Testis (tissue), 2 donors: ENCODE results near the gene MEGF6.

ENCODE experiments used
- POLR2A ChIP-seq: fragments of 450-650 bp; IDR thresholded peaks from one replicate; pipeline ENCODE4 v1.6.1; 2017; ENCODE audit warnings: antibody characterized with exemption, mild to moderate bottlenecking, moderate library complexity
- TF ChIP-seq, protein P1 (sequence below), 3 experiments: fragments of 450-650 bp in 2 of 3; fragments of 200-600 bp in 1 of 3; sonication (generic) in 1 of 3; IDR thresholded peaks; one replicate each; pipeline ENCODE4 v1.5.1; 2016 to 2019; ENCODE audit warnings: antibody characterized with exemption in 3 of 3, mild to moderate bottlenecking in 2 of 3, moderate library complexity in 1 of 3

DNA sequence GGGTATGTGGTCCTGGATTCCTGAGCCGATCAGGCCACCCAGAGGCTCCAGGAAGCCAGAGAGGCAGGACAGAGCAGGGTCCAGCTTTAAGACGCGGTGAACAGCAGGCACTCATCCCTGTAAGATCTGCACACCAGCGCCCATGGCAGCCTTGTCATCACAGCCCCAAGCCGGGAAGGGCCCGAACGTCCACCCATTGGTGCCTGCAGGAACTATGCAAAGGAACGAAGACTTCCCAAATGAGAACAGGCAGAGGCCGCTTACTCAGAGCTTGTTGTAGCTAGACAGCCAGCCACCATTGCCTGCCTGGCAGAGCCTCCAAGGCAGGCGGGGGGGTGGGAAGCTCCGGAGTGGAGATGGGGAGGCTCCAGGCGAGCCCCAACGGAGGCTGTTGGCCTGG is 169.0 kb downstream of the MEGF6 start:
- TF ChIP-seq POLR2A, result no peak
- TF ChIP-seq, protein P1, sequence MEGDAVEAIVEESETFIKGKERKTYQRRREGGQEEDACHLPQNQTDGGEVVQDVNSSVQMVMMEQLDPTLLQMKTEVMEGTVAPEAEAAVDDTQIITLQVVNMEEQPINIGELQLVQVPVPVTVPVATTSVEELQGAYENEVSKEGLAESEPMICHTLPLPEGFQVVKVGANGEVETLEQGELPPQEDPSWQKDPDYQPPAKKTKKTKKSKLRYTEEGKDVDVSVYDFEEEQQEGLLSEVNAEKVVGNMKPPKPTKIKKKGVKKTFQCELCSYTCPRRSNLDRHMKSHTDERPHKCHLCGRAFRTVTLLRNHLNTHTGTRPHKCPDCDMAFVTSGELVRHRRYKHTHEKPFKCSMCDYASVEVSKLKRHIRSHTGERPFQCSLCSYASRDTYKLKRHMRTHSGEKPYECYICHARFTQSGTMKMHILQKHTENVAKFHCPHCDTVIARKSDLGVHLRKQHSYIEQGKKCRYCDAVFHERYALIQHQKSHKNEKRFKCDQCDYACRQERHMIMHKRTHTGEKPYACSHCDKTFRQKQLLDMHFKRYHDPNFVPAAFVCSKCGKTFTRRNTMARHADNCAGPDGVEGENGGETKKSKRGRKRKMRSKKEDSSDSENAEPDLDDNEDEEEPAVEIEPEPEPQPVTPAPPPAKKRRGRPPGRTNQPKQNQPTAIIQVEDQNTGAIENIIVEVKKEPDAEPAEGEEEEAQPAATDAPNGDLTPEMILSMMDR (IDR thresholded peaks at IDR 0.05), result no peak
